SK-N-SH (cell line): ENCODE measurements around the gene DROSHA. TPM values are rescaled to one million over a fixed set of nuclear protein-coding genes. Genes with fewer than 3 reads are reported as not detected.

Experiments used
- CTCF ChIA-PET: fragments of 300-600, 350-600 bp; formaldehyde crosslinking; extraction: SDS; loops from one replicate; lab custom pipeline; 2021; lab: Yijun Ruan, JAX
- POLR2A ChIA-PET: fragments of 350-600 bp; sonication (Branson Sonifier 250); formaldehyde crosslinking; extraction: SDS; loops from one replicate; lab custom pipeline; 2020; ENCODE audit warnings: antibody characterized with exemption, inconsistent platforms; lab: Yijun Ruan, JAX
- DNase-seq: peaks from one replicate; pipeline ENCODE4 v3.0.0; 2012
- H2AFZ ChIP-seq: fragments of 200-600 bp; sonication (generic); 2 replicates; pipeline ENCODE4 v1.8.1; 2016; ENCODE audit warnings: antibody characterized with exemption, mild to moderate bottlenecking, low read depth
- H3F3A ChIP-seq: fragments of 200-600 bp; sonication (generic); replicated peaks from 2 replicates; pipeline ENCODE3; 2016; ENCODE audit warnings: antibody characterized with exemption, mild to moderate bottlenecking; ENCODE audit not compliant: insufficient read depth
- H3K27ac ChIP-seq, 2 experiments: fragments of 200-500 bp in 1 of 2; fragments of 200-600 bp in 1 of 2; sonication (Bioruptor generic) in 1 of 2; sonication (generic), shearing (Covaris generic) in 1 of 2; 2 replicates each; pipeline versions ENCODE4 v1.5.1 to v1.6.1; 2014 to 2016; ENCODE audit warnings: low read depth in 2 of 2, inconsistent platforms in 1 of 2, low read length in 1 of 2, mild to moderate bottlenecking in 1 of 2, mixed read lengths in 1 of 2
- H3K27me3 ChIP-seq: fragments of 200-600 bp; sonication (generic), shearing (Covaris generic); 2 replicates; pipeline ENCODE4 v1.6.1; 2016; ENCODE audit warnings: mixed run types; ENCODE audit not compliant: insufficient read depth
- H3K36me3 ChIP-seq, 2 experiments: fragments of 200-500 bp in 1 of 2; fragments of 200-600 bp in 1 of 2; sonication (Bioruptor generic) in 1 of 2; sonication (generic) in 1 of 2; replicated peaks in 1 of 2; 2 replicates each; pipeline versions ENCODE3 to v1.5.1; 2014 to 2016; ENCODE audit warnings: low read length in 1 of 2, mild to moderate bottlenecking in 1 of 2; ENCODE audit not compliant: insufficient read depth in 2 of 2, control insufficient read depth in 1 of 2
- H3K4me1 ChIP-seq, 2 experiments: fragments of 200-500 bp in 1 of 2; fragments of 200-600 bp in 1 of 2; sonication (Bioruptor generic) in 1 of 2; sonication (generic), shearing (Covaris generic) in 1 of 2; 2 replicates each; pipeline versions ENCODE4 v1.5.1 to v1.6.1; 2014 to 2016; ENCODE audit warnings: low read depth in 1 of 2, low read length in 1 of 2, mixed run types in 1 of 2; ENCODE audit not compliant: insufficient read depth in 2 of 2, control insufficient read depth in 1 of 2
- H3K4me2 ChIP-seq: fragments of 200-600 bp; sonication (generic), shearing (Covaris generic); 2 replicates; pipeline ENCODE4 v1.6.1; 2017; ENCODE audit warnings: mixed run types
- H3K4me3 ChIP-seq, 2 experiments: fragments of 200-500 bp in 1 of 2; fragments of 200-600 bp in 1 of 2; sonication (Bioruptor generic) in 1 of 2; sonication (generic), shearing (Covaris generic) in 1 of 2; 2 replicates each; pipeline versions ENCODE4 v1.5.1 to v1.8.1; 2014 to 2016; ENCODE audit warnings: low read depth in 2 of 2, inconsistent platforms in 1 of 2, low read length in 1 of 2, mild to moderate bottlenecking in 1 of 2, mixed read lengths in 1 of 2, moderate library complexity in 1 of 2
- H3K79me2 ChIP-seq: fragments of 200-600 bp; sonication (generic); 2 replicates; pipeline ENCODE4 v1.8.1; 2017; ENCODE audit warnings: mild to moderate bottlenecking; ENCODE audit not compliant: insufficient read depth
- H3K9ac ChIP-seq: fragments of 200-600 bp; sonication (generic); 2 replicates; pipeline ENCODE4 v1.6.1; 2017; ENCODE audit warnings: mixed run types
- H3K9me2 ChIP-seq: fragments of 200-600 bp; sonication (generic); 2 replicates; pipeline ENCODE4 v1.6.1; 2017; ENCODE audit warnings: mixed run types
- H3K9me3 ChIP-seq: fragments of 200-600 bp; sonication (generic); 2 replicates; pipeline ENCODE4 v1.6.1; 2017; ENCODE audit warnings: mixed run types, mild to moderate bottlenecking, moderate library complexity
- H4K20me1 ChIP-seq: fragments of 200-600 bp; sonication (generic); 2 replicates; pipeline ENCODE4 v1.6.1; 2017; ENCODE audit warnings: mild to moderate bottlenecking, mixed run types; ENCODE audit not compliant: insufficient read depth
- CHD2 ChIP-seq: fragments of 150-350 bp; IDR thresholded peaks from 2 replicates; pipeline ENCODE4 v1.6.1; 2018; ENCODE audit warnings: low read length; ENCODE audit not compliant: partially characterized antibody
- CTCF ChIP-seq: fragments of 200-600 bp; sonication (generic); IDR thresholded peaks from 2 replicates; pipeline ENCODE4 v1.6.1; 2017; ENCODE audit warnings: antibody characterized with exemption, mild to moderate bottlenecking, moderate library complexity
- EP300 ChIP-seq, 2 experiments: IDR thresholded peaks; 2 replicates each; pipeline versions ENCODE4 v1.4.0 to v1.6.1; 2012; ENCODE audit warnings: borderline replicate concordance in 1 of 2, low read depth in 1 of 2, low read length in 1 of 2
- EZH2phosphoT487 ChIP-seq: fragments of 200-600 bp; sonication (generic); IDR thresholded peaks from 2 replicates; pipeline ENCODE4 v1.6.1; 2017; ENCODE audit warnings: low read depth, mixed run types, mild to moderate bottlenecking, antibody characterized with exemption, moderate library complexity, borderline replicate concordance
- GABPA ChIP-seq: IDR thresholded peaks from 2 replicates; pipeline ENCODE4 v1.4.0; 2012; ENCODE audit warnings: low read depth, mild to moderate bottlenecking
- GATA2 ChIP-seq: sonication (generic); formaldehyde crosslinking; IDR thresholded peaks from 2 replicates; pipeline ENCODE4 v1.5.0; 2020; ENCODE audit warnings: mild to moderate bottlenecking, missing genetic modification reagents
- MAX ChIP-seq: IDR thresholded peaks from 2 replicates; pipeline ENCODE4 v1.4.0; 2012; ENCODE audit warnings: low read depth
- MXI1 ChIP-seq: IDR thresholded peaks from 2 replicates; pipeline ENCODE4 v1.6.1; 2012; ENCODE audit warnings: mild to moderate bottlenecking, low read depth, low read length, improper control_type of control experiment
- NFIC ChIP-seq: IDR thresholded peaks from 2 replicates; pipeline ENCODE4 v1.4.0; 2012; ENCODE audit warnings: borderline replicate concordance
- PBX3 ChIP-seq: IDR thresholded peaks from 2 replicates; pipeline ENCODE4; 2012
- POLR2AphosphoS5 ChIP-seq: IDR thresholded peaks from 2 replicates; pipeline ENCODE4 v1.6.1; 2012; ENCODE audit warnings: low read depth, low read length
- REST ChIP-seq: IDR thresholded peaks from 2 replicates; pipeline ENCODE4 v1.6.1; 2012; ENCODE audit warnings: mild to moderate bottlenecking, low read depth, low read length, moderate library complexity
- RFX5 ChIP-seq: IDR thresholded peaks from 2 replicates; pipeline ENCODE4 v1.6.1; 2012; ENCODE audit warnings: mild to moderate bottlenecking, improper control_type of control experiment, low read length
- RXRA ChIP-seq: IDR thresholded peaks from 2 replicates; pipeline ENCODE4 v1.4.0; 2012; ENCODE audit warnings: low read depth, mild to moderate bottlenecking, borderline replicate concordance
- SMC3 ChIP-seq: IDR thresholded peaks from 2 replicates; pipeline ENCODE4 v1.6.1; 2012; ENCODE audit warnings: low read depth, low read length, improper control_type of control experiment
- USF1 ChIP-seq: IDR thresholded peaks from 2 replicates; pipeline ENCODE4 v1.4.0; 2012; ENCODE audit warnings: low read depth, borderline replicate concordance
- YY1 ChIP-seq: IDR thresholded peaks from 2 replicates; pipeline ENCODE4 v1.4.0; 2012; ENCODE audit warnings: low read depth, mild to moderate bottlenecking
- WGBS: methylation state at CpG from one replicate; pipeline ENCODE4 v1.1.6; 2017; ENCODE audit warnings: low lambda C conversion rate; 5-methylcytosine and 5-hydroxymethylcytosine counted together
- polyA plus RNA-seq, 3 experiments: library from polyadenylated mRNA; depleted of rRNA; stranded (reverse); fragments of >200 nt; gene quantifications; 2 replicates each; pipeline ENCODE4 v1.2.3, GENCODE V29; 2012

Gene DROSHA
- polyA plus RNA-seq, 1 of the 3 experiments (the other 2 are of a cell fraction): 49.3 TPM

- H3K79me2 ChIP-seq: no peaks in the 10 kb centered on the region
Measured at GRCh38 chr5:31464081-31464480, 67.8 kb downstream of the DROSHA start.

More at GRCh38 chr5:31464081-31464480, 67.8 kb downstream of the DROSHA start:
- Histone ChIP-seq H3K4me3 (no peak overlapping the region), H3F3A (no peaks in the 10 kb centered on the region), H3K9me3 (no peaks in the 10 kb centered on the region), H3K4me2 (no peak overlapping the region), H2AFZ (no peak overlapping the region), H3K27ac (no peak overlapping the region), H3K27me3 (no peaks in the 10 kb centered on the region), H3K4me1 (no peaks in the 10 kb centered on the region), H3K36me3 (peaks cover 80 to 93% of the 10 kb centered on the region in 2 experiments), H4K20me1 (no peaks in the 10 kb centered on the region), H3K9ac (no peak overlapping the region), H3K9me2 (no peaks in the 10 kb centered on the region)
- DNase-seq: no peak
- POLR2A ChIA-PET: no interaction called here
- TF ChIP-seq EP300 (IDR thresholded peaks at IDR 0.05; ENCODE audit: borderline replicate concordance in 1 of 2, low read depth in 1 of 2, low read length in 1 of 2): no peak
- TF ChIP-seq GABPA: no peak
- no peak for TF ChIP-seq CHD2
- no peak for TF ChIP-seq RXRA
- no peak for TF ChIP-seq MAX
- no peak for TF ChIP-seq PBX3
- TF ChIP-seq YY1: no peak
- no peak for TF ChIP-seq GATA2
- TF ChIP-seq CTCF: no peak
- TF ChIP-seq USF1: no peak
- TF ChIP-seq MXI1: no peak
- no peak for TF ChIP-seq EZH2phosphoT487
- TF ChIP-seq NFIC: no peak
- no peak for TF ChIP-seq RFX5
- no peak for TF ChIP-seq REST
- TF ChIP-seq SMC3: no peak
- no peak for TF ChIP-seq POLR2AphosphoS5
- CTCF ChIA-PET: no interaction called here
- WGBS: 95% methylated on average over 4 of the region's 4 CpGs
